Measurements from ENCODE around the gene NPLOC4.
A peak's percentile ranks its signal among the peaks of the same experiment; 100 is the strongest.
"Not testable (repeated sequence)": the region's sequence is repeated elsewhere in the genome, so short reads cannot be mapped to it uniquely, and the experiment has no call there.

NPLOC4 gene

GRCh38 chr17:81532490-81533287, 104.2 kb downstream of the NPLOC4 start:
- no peak for DNase-seq (ENCODE audit: low read depth)

DNA sequence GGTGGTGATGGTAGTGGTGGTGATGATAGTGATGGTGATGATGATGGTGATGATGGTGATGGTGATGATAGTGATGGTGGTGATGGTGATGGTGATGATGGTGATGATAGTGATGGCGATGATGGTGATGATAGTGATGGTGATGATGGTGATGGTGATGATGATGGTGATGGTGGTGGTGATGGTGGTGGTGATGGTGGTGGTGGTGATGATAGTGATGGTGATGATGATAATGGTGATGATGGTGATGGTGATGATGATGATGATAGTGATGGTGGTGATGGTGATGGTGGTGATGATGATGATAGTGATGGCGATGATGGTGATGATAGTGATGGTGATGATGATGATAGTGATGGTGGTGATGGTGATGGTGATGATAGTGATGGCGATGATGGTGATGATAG, 104.9 kb downstream of the NPLOC4 start:
- DNase-seq (ENCODE audit: low read depth) = not testable (repeated sequence)

- not testable (repeated sequence) for DNase-seq (ENCODE audit: low read depth)
Measured at GRCh38 chr17:81531013-81531412, 105.9 kb downstream of the NPLOC4 start.

DNA sequence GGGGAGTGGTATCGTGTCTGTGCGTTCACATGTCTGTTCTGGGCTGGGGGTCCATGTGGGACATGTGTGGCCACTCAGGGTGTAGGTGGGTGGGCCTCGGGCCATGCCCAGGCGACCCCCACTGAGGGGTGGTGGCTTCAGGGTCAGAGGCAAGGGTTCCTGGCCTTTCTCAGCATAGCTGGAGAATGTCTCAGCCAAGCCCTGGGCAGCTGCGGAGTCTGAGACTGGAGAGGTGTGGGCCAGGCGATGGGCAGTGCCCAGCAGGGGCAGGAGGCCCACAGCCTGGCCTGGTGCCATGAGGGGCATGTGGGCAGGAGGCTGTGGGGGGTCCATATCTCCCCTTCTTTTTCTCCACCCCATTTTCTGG, 107.5 kb downstream of the NPLOC4 start:
- DNase-seq (ENCODE audit: low read depth) = no peak

GRCh38 chr17:81528651-81529436, 108.1 kb downstream of the NPLOC4 start:
- DNase-seq (ENCODE audit: low read depth) = no peak

DNA sequence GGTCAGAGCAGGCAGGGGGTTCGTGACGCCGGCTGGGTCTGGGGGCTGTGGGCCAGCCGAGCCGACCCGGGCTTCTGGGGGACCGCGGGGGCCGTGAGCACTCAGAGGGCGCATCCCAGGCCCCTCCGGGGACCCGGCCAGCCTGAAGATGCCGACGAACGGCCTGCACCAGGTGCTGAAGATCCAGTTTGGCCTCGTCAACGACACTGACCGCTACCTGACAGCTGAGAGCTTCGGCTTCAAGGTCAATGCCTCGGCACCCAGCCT, 108.6 kb downstream of the NPLOC4 start:
- no peak for DNase-seq (ENCODE audit: low read depth)

DNA sequence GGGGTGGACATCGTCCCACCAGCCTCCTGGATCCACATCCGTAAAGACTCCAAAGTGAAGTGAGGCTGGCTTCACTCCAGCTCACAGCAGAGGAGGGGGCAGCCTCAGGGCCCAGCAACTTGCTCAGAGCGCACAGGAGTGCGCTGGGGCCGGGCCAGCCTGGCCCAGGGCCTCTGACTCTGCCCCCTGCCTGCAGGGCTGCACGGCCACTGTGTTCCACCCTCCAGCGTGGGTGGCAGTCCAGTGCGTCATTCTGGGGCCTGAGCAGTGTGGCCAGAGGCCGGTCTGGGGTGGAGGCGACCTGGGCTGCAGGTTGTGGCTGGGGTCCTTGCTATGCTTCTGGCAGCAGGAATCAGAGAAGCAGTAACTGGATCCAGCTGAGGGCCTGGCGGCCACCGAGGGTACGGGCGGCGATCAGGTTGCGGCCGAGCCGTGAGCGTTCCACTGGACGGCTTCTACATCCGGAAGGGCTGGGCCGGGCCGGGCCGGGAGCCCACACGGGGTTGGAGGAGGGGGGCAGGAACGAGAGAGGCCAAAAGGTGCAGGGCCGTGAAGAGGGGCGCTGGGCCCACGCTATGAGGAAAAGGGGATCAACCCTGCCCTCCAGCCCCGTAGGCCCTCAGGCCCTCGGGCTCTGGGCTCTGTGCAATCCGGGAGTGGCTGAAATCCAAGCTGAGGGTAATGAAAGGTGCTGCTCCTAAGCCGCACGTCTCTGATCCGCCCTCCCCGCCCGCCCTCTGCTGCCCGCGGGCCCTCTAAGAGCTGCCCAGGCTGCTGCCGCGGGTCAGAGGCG, 109.1 kb downstream of the NPLOC4 start, which contains the start of gene FSCN2:
Gene FSCN2, plus strand, starts transcription at position 787 of the 793 bp plus-strand sequence. CDS start 155 bp downstream, outside the sequence.
- DNase-seq (ENCODE audit: low read depth) = no peak

DNA sequence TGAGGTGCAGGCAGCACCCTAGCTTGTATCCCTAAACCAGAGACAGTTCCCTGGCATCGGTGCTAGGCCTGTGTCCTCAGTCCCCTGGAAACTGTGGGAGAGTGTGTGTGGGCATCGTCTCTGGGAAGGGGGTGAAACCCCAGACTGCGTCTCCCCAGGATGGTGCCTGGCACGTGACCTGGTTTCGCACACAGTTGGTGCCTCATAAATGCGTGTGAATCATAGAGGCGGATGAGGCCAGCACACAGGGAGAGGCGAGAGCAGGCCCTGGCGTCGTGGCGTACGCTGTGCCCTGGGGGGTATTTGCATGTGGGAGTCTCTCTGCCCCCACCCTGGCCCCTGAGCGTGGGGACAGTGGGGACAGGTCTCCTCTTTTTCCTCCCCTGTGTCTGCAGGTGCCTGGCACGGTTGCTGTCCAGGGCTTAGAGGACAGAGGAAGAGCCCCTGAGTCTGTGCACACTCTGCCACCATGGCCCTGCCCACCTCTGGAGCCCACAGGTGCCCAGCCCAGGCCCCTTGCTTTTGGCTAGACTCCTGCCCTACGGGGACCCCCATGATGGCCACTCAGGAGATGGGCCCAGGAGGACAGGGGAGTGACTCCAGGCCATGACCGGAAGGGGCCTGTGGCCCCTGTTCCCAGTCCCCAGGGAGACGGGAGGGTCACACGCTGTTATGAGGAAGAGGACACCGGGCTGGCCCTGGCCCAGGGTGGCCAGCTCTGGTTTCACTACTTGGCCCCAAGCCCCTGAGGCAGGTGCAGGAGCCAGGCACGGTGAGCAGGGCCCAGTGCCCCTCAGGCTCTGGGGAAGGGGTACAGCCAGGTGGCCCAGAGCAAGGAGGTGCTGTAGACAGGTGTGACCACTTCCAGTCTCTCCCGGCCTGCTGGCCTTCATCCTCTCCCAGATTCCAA, 110.0 kb downstream of the NPLOC4 start:
- DNase-seq (ENCODE audit: low read depth) = no peak

DNA sequence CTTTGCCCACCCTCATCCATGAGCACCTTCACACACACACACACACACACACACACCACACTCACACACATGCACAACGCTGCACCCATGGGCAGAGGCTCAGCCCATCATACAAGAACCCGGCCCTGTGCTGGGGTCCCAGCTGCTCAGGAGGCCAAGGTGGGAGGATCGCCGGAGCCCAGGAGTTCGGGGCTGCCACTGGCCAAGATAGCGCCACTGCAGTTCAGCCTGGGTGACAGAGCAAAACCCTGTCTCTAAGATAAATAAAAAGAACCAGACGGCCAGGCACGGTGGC, 112.1 kb downstream of the NPLOC4 start:
- DNase-seq (ENCODE audit: low read depth) = no peak

- DNase-seq (ENCODE audit: low read depth) = no peak
Measured at GRCh38 chr17:81524039-81524864, 112.7 kb downstream of the NPLOC4 start.

GRCh38 chr17:81523402-81524038, 113.4 kb downstream of the NPLOC4 start:
- DNase-seq (ENCODE audit: low read depth) = no peak

DNA sequence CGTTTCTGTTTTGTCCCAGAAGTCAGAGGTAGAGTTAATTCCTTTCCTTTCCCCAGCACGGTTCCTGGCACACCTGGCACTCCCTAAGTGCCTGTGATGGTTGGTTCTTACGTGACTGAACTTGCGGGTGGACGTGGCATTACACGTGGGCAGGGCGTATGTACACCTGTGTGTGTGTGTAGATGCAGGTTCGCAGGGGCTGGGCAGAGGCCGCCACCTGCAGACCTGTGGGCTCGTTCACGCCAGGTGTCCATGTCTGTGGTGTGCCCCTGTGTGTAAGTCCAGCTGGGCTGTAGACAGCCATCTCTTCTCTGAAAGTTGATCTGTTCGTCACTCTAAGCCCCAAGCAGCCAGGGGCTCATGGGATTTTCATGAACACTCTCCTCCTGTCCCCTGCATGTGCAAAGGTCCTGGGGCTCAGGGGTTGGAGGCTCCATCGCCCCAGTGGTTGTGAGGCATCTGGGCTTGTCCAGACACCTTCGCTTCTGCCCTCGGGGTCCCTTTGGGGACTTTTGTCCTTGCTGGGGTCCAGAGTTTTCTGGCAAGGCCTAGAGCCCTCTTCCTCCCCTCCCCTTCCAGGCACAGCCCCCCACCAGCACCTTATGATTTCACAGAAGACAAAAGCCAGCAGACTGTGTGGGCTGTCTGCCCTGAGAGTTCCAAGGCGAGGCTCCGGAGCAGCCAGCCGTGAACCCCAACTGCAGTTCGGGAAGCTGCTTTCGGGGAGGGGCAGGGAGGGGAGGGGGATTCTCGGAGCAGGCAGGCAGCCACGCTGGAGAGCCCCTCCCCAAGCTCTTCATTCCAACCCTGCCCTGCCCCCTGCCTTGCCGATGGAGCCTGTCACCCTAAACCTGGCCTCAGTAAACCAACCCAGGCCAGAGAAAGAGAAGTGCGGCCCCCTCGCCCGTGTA, 114.2 kb downstream of the NPLOC4 start:
- no peak for DNase-seq (ENCODE audit: low read depth)

DNA sequence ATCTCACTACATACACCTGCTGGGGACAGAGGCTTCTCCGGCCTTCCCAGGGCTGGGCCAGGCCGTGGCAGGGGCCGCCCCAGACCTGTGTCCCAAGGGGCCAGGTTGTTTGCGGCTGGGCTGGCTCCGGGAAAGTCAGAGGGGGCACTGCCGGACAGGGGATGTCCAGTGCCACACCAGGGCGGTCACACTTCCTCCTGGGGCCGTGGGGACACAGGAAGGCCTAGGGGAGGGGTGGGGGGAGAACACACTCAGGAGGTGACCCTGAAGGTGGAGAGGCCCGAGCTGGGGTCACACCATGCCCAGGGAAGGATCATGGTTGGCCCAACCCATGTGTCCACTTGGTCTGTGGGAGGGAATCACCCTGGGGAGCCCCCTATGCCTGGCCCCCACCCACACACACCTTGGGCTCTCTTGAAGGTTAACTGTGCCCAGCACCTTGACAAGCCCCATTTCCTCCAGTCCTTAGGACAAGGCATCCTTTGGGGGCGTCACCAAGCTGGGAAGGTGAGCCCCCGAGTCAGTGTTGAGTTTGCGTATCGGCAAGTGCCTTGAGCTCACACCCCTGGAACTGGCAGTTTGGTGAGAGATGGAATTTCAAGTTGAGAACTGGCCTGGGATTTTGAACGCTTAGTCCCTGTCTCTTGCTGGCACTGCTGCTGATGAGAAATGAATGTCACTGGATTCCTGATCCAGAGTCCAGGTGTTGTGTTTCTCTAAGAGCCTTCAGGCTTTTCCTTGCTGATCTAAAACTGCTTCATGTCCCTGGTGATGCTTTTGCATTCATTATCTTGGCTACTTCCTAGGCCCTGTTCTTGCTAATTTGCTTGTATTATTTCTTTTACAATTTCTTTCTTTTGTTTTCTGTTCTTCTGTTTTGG, 116.7 kb downstream of the NPLOC4 start:
- no peak for DNase-seq (ENCODE audit: low read depth)

DNA sequence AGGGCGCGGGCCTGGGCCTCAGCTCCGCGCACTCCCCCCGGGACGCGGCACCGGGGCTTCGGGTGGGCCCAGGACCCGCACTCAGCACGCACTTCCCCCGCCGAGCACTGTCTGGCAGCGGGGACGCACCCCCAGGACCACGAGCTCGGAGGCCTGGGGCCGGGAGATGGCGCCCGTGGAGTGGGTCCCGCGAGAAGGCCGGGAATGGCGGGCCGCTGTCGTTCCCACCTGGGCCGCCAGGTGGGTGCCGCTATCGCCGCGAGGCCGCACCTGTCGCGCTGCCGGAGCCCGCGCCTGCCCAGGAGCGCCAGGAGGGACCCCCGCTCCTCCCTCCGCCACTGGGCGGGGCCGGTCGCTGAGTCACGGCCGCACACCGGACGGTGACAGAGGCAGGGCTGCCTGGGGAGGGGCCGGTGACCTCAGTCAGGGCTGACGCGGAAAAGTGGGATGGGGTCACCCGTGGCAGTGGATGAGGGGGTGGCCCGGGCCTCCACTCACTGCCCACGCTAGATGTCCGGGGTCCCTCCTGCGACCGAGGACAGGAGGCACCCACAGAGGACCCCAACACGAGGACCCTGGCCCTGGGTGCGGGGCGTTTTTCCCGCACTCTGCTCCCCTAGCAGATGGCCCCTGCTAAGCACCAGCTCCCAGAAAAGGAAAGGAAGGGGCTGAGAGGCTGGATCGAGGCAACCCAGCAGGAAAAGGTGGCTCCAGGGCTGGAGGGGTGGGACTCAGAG, 117.5 kb downstream of the NPLOC4 start:
- peak; percentile 58 for DNase-seq (ENCODE audit: low read depth)

GRCh38 chr17:81518785-81519283, 118.1 kb downstream of the NPLOC4 start:
- DNase-seq (ENCODE audit: low read depth) = peak; percentile 17

DNA sequence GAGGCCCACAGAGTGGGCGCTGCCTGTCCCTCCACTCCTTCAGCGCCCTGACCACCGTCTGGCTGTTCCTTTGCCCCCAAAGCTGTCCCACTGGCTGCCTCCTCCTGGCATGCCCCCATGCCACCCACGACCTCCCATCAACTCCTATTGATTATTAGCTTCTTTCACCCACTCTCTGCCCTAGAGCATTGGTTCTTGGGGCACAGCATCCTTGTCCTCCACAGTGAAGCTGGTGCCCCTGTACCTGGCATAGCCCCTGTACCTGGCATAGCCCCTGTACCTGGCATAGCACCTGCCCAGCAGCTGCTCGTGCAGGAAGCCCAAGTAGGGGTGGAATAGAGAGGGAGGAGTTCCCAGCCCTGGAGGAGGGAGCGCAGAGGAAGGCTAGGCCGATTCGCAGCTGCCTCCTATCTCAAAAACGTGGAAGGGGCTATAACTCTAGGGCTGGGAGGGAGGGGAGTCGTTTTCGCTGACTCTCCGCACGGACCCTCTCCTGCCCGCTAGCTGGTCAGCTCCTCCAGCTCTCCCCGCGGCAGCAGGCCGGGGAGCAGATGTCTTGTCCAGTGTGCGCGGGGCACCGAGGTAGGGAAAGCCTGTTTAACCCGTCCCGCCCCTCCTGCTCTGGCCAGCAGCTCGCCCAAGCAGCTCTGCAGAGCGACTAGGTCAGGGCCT, 118.7 kb downstream of the NPLOC4 start:
- DNase-seq (ENCODE audit: low read depth) = no peak
